ENCODE measurements around the gene MCF2L.

Gene MCF2L

DNA sequence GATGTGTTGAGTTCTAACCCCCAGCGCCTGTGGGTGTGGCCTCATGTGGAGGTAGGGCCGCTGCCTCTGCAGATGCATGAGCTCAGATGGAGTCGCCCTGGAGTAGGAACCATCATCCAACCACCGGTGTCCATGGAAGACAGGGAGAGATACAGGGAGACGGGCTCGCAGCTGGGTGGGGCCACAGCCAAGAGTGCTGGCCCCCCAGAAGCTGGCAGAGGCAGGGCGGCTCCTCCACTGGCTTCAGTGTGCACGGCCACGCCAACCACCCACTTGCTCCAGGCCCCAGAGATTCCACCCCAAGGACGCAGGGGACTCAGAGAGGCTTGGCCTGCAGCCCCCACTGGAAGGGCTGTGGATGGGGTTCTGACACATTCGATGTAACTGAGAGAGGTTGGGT, 5.4 kb upstream of the MCF2L start:
- DNase-seq, result no peak

DNA sequence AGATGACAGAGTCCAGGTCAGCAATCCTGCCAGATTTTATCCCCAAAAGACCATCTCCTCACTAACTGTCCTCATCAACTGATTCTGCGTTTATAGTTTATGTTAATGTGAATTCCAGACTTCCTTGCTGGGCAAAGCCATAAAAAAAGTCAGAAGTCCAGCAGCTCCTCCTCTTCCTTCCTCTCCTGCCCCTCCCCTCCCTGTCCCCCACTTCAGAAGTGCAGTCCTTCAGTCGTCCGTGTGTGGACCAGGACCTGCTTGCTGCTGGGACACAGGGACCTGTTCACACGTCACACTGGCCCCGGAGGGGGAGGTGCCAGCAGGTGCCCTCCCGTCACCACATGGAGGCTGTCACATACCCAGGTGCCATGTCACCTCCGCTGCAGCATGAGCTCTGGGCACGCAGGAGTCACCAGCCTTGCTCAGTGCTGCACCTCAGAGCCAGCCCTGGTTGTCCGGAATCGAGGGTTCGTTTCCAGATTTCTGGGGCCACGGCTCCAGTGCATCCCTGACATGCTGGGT, 4.0 kb upstream of the MCF2L start:
- DNase-seq, result peak; percentile 39

DNA sequence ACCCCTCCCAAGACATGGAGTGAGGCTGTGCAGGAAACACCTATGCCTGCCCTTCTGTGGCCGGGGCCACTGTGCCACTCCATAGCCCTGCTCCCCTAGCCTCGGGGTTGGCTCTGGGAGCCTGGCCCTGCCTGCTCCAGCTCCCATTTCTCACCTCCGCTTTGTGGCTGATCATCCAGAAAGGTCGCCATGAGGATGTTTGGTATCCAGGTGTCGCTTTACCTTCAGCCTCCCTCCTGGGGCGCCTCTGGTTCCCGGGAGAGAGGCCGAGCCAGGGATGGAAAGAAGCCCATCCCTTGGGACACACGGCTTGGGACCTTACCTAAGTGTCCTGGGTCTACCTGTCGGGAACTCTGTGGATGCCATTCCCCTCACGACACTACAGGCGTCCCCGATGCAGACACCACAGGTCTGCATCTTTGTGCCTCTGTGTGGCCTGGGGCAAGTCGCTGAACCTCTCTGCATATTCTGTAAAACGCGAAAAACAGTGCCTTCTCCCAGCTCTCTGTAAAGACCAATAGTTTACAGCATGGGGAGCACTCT, 3.4 kb upstream of the MCF2L start:
- DNase-seq, result no peak

DNA sequence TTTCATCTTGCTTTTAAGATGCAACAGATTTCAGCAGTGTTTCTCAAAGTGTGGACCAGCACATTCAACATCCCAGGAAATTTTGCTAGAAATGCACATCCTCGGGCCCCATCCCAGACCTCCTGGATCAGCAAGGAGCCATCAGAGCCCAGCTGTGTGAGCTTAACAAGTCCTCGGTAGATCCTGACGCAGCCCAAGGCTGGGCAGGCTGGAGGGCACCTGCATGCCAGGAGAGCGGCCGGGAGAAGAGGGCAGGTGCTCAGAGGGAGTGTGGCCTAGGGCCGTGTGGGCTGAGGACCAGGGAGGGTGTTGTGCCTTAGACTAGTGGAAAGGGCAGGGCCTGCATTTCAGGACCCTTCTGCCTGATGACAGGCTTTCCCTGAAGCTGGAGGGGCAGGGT, 2.2 kb upstream of the MCF2L start:
- no peak for DNase-seq

DNA sequence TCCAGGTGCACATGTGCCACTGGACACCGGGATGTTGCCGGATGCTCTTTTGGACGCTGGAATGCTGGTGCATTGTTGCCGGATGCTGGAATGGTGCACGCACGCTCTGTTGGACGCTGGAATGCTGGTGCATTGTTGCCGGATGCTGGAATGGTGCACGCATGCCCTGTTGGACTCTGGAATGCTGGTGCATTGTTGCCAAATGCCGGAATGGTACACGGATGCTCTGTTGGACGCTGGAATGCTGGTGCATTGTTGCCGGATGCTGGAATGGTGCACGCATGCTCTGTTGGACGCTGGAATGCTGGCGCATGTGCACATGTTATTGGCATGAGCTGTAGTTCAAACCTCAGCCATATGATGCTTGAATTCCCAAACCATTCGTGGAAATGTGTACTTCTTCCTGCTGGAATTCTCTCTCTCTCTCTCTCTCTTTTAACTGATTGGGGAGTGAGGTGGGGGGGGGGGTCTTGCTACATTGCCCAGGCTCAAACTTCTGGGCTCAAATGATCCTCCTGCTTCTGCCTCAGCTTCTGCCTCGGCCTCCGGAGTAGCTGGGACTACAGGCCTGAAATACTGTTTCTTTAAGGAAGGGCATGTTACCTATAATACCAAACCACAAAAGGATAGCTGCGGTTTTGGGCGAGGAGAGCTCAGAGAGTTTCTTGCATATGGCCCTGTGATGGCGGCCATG, 1.2 kb upstream of the MCF2L start:
- no peak for DNase-seq

DNA sequence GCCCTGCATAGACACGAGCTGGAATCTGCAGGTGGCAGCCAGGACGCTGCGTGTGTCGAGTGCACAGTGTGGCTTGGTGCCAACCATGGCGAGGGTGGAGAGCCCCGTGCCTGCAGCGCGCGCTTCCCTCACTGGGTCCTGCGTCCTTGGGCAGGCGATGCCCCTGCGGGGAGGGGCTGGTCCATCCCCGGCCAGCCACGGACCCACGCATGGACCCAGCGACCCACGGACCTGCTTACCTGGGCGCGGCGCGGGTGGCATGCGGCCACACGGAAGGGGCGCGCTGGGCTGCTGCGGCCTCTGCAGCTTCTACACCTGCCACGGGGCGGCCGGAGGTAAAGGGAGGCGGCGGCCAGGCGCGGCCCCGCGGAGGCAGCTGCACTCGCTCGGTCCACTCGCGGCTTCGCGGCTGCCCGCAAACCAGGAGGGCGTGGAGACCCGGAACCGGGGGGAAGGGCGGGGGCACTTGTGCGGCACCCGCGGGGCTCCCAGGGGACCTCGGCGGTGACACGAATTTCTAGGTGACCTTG, 569 bp upstream of the MCF2L start:
- DNase-seq, result peak; percentile 42

DNA sequence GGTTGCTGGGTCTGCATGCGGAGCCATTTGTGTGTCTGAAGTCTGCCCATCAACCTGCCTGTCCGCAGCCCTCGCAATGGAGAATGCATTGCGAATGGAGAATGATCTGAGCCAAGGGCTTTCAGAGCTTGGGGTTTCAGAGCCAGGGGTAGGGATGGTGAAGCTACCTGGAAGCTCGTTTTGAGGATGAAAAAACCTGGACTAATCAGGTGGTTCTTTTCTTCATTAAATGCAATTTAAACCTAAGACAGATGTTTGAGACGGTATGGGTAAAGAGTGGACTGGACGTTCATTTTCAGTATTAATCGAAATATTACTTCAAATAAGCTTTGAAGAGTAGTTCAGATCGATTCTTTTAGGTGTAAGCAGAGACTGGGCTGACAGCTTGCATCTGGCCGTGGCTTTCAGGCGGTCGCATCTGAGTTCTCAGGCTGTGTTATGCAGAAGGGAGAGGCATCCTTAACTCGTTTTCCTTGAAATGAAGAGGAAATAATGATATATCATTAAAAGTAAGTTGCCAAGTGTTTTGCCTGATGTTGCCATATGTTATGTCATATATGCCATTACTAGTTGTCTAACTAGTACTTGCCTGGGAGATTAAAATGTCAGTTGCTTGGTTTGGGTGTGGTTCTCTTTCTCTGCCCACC, 801 bp downstream of the MCF2L start:
- no peak for DNase-seq

DNA sequence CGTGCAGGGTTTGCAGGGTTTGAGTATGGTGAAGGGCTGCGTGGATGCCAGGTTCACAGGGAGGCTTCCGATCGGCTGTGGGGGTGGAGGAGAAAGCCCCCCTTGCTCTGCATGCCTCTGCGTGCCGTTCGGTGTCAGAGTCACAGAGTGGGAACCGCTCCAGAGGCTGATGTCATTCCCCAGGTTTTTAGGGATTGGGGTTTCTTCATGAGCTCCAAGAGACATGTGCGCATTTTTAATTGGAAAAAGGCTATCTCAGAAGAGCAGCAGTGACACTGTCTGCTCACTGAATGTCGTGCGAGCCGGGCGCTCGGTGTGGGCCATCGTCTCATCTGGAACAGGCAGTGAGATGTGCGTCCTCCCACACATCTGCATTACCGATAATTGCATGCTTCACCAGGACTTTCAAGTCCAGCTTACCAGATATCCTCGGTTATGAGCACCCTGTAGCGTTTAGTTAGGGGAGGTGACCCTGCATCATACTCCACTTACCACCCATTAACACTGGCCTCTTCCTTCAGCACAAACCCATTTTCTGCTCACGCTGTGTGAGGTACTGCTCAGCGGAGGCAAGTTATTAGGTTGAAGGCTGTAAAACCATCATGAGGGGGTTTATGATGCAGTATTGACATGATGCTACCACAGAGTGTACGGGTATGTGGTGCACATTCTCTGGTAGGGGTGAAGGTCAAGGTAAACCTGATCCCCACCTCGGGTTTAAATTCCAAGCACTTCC, 1.7 kb downstream of the MCF2L start:
- DNase-seq, result no peak

DNA sequence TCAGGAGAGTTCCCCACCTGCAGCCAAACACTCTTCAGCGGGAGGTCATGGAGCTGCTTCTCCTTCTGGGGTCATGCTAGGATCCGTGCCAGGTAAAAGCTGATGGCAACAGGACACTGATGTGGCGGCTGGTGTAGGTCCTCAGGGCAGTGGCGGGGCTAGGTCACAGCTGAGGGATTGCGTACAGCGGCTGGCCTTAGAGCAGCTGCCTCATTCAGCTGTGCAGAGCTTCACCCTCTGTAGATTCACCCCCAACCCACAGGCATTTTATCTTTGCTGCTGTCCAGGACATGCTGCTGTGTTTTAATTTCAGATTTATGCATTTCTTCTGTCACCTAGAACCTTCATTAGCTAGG, 2.3 kb downstream of the MCF2L start:
- DNase-seq, result no peak

DNA sequence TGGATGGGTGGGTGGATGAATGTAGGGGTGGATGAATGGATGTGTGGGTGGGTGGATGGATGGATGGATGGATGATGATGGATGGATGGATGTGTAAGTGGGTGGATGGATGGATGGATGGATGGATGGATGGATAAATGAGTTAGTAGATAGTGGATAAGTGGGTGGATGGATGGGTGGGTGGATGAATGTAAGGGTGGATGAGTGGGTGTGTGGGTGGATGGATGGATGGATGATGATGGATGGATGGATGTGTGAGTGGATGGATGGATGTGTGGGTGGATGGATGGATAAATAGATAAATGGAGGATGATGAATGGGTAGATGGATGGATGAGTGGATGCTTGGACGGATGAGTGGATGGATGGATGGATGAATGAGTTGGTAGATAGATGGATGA, 3.2 kb downstream of the MCF2L start:
- no peak for DNase-seq

DNA sequence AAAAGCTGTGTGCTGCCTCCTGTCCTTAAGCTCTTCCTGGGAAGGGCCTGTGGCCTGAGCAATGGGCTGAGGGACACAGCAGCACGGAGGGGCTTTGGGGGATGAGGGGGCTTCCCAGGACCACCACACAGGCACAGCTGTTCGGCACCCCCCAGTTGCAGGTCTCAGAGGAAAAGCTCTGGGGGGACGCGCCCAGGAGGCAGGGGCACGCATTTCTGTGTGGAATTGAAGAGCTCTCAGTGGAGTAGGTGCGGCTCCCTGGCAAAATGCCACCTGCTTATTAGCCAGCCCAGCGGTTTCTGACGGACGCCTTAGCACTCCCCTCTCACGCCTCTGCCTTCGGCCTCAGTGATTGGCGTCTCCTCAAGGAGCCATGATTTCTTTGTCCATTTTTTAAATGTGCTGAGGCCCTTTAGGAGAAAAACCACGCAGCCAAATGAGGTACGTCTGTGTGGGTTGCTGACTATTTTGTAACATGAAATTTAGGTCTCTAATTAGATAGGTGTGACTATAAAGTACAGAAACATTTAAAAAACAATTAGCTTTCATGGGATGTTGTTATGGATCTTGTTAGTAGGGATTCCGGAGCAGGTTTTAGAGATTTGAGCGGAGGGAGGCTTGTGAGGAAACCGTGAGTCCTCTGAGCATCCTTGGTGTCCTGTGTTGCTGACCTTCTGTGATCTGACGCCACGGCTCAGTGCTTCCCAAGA, 4.0 kb downstream of the MCF2L start:
- no peak for DNase-seq

DNA sequence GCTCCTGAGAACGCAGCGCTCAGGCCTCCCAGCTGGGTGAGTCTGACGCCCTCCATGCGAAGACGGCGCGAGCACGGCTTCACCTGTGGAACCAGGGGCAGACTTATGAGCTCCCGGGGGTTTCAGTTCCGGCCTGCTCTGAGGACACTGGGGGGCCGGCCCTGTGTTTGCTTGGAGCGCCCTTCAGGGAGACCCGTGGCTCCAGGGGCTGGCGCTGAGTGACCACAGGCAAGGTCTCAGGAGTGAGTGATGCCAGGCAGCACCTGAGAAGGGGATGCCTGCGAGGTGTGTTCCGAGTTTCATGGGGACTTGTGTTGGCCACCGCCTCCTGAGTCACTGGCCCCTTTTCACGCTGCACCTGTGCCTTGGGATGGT, 4.5 kb downstream of the MCF2L start:
- DNase-seq, result no peak

DNA sequence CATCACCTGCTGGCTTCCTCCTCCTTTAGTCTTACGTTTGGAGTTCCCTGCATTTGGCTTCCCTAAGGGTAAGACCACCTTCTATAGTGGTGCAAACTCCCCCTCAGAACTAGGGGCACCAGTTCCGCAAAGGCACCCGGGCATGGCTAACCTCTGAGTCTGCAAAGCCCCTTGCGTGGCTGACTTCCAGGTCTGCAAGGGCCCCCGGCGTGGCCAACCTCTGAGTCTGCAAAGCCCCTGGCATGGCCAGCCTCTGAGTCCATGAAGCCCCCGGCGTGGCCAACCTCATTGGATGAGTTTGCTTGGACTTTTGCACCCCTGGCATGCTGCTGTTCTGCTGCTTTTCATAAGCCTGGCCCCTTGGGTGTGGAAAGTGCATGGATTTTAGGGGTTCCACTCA, 5.1 kb downstream of the MCF2L start:
- DNase-seq, result no peak

DNA sequence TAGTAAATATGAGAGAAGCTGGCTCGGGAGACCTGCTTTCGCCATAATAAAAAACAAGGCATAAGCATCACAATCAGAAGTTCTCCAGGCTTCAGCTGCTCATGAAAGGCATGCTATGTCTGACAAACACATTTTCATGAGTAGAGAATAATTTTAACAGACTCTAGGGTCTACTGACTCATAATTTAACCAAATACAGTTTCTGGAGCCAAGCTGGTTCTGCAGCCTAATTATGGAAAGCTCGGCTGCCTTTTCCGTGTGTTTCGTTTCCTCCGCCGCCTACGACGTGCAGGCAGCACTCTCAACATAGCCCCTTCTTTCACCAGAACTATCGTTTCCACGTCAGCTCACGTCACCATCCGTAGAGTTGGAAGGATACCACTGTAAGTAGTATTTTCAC, 5.7 kb downstream of the MCF2L start:
- DNase-seq, result no peak

DNA sequence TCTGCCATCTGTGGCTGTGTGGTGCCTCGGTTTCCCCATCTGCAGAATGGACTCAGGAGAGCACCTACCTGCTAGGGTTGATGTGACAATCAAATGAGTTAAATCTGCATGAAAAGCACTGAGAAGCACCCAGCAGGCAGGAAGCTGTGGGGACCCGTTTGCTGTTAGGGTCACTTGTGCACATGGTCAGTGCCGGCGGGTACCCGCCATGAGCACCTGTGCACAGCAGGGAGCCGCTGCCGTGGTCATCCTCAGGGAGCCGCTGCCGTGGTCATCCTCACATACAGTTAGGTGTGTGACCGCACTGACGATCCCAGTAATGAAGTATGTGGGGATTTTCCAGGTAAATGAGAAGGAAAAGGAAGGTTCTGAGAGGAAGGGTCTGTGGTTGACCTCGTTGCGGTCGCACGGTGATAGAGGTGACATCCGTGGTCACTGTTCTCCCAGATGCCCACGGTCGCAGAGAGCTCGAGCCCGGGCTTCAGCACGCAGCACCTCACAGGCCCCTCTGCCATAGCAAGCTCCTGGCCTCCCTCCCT, 6.5 kb downstream of the MCF2L start:
- DNase-seq, result no peak

DNA sequence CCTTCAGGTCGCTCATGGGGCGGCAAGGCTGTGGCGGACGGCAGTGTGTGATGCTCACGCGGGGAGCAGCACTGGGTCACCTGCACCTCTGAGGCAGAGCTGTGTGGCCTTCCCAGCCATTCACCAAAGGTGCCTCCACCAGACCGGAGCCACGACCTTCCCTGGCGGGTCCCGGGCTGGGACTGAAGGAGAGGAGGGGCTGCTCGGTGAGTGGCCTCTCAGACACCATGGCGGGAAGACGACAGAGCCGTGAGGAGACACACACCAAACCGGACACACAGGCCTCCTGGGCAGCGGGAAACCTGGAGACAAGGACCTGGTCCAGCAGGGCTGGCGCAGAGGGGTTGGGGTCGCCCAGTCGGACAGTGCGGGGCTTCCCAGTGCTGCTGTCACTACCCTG, 7.5 kb downstream of the MCF2L start:
- no peak for DNase-seq

DNA sequence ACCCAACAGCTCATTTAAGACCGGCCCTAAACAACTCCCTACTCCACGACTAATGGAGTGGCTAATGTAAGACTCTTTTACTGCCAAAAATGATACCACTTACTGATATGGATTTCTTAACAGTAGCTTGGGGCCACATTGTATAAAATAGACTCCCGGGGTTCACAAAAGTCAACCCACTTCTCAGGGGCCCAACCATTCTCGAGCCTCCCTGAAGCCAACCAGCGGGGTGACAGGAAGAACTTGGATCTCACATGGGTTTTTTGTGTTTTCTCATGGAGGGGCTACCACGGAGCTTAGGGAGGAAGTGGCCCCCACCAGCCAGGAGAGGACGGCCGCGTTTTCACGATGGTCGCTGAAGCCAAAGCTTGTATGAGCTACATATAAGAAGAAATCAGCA, 8.1 kb downstream of the MCF2L start:
- DNase-seq, result no peak

DNA sequence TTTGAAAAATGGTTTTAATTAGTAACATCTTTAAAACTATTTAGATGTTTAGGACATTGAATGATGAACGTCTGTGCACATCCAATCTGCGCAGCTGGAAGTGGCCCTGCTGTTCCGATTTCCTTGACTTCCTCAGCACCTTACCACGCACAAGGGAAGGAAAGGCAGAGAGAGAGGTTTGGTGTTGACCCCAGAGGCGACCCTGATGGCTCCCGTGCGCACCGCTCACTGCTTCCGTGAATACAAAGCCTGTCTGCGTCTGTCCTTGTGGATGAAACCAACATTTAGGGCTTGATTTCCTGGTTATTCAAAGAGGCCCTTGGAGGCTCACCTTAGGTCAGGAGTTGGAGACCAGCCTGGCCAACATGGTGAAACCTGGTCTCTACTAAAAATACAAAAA, 8.5 kb downstream of the MCF2L start:
- no peak for DNase-seq

DNA sequence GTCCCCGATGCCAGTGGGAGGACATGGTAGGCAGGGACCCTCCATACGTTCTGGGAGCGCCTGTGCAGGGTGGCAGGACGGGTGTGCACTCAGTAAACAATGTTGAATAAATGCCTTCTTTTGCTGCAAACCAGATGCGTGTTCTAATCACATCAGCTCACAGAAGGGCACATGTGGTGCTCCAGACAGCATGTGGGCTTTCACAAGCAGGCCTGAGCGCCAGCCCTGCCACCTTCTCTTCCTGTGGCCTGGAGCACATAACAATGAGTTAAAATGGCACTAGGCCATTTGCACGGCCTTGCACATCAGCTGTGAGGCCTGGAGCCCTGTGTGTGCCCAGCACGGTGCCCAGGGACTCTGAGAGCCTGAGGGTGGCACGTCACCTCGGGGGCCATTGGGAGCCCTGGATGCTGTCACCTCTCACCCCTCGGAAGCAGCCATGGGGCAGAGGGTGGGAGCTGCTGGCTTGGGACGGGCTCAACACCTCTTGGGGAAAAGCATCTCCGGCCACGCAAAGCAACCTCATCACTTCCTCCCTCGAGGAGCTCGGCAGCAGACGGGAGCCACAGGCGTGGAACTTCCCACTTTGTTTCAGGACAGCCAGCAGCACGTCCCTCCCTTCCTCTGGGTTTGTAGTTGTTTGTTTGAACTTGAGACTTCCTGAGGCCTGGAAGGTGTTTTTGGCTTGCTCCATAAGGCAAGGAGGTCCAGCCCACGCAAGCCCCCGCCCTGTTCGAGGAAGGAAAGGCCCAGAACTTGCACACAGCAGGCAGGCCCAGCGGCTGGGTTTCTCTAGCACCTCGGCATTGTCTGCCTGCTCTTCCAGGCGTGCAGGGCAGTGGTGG, 9.8 kb downstream of the MCF2L start:
- no peak for DNase-seq

DNA sequence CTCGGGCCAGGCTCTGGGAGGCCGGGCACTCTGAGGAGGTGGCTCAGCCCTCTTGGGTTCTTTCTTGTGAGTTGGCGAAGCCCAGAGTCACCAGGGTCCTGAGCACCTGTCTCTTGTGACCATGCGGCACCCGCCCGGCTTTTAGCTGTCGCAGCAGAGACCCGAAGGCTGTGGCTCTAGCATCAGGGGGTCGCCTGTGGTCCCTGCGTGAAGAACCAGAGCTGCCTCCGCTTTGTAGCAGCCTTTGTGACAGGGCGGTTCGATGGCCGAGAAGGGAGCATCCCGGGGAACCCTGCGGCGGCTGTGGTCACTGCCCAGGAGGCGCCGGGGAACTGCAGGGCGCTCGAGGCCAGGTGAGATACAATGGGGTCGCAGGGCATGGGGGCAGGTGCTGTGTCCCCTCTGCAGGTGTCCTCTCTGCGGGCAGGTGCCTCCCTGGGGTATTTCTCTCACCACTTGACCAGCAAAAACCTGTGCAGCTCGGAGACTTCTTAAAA, 10.4 kb downstream of the MCF2L start:
- DNase-seq, result no peak

DNA sequence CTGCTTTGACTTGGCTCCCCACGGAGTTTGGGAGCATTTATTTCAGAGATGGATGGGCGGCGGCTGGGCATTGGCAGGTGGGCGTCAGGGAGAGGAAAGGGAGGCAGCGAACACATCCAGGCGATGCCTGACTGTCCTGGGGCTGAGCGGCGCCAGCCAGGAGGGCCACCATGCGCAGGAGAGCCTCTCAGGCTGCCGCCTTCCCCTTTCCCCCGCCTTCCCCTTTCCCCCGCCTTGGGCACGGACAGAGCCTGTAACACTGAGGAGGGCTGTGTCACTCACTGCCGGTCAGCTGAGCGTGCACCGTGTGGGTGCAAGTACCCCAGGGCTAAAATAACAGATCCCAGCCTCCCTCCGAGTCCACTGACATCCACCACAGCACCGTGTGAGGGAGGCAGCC, 11.4 kb downstream of the MCF2L start:
- DNase-seq, result no peak

DNA sequence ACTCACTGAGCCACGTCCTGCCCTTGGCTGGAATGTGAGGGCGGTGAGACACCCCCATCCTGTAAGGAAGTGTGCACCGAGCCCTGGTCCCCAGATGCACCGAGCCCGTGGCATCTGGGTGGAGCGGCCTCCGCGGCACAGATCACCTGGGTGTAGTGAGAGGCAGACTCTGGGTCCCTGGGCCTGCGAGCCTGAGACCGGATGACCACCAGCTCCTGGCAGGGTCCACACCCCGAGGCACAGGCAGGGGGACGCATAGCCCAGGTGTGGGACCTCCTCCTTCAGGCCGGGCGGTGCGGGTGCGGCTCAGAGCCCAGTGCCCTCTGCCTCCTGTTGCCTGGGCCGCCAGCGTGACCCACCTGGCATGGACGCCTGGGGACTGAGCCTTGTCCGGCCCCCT, 12.4 kb downstream of the MCF2L start:
- DNase-seq, result no peak

All from femur (tissue), 1 donor.